DND-41 (cell line): Measurements from ENCODE around the gene ADI1.

Experiments
- ATAC-seq: fragments of 200-7000 bp; cut with Tn5 transposase; 3 replicates; pipeline ENCODE4 v1.9.1; 2021; ENCODE audit warnings: low read depth; ENCODE audit not compliant: insufficient read depth
- DNase-seq: peaks from one replicate; pipeline ENCODE4 v3.0.0-alpha.2; 2020
- H2AFZ ChIP-seq: 2 replicates; pipeline ENCODE4 v1.6.0; 2012; ENCODE audit warnings: low read depth, low read length
- H3K27ac ChIP-seq: 2 replicates; pipeline ENCODE4 v1.5.1; 2012; ENCODE audit warnings: low read length, inconsistent platforms
- H3K27me3 ChIP-seq: fragments of 200-600 bp; sonication (generic); 2 replicates; pipeline ENCODE4 v1.6.0; 2012; ENCODE audit warnings: low read length, mild to moderate bottlenecking, inconsistent platforms; ENCODE audit not compliant: insufficient read depth, poor library complexity
- H3K36me3 ChIP-seq: 2 replicates; pipeline ENCODE4 v1.5.1; 2012; ENCODE audit warnings: low read length, inconsistent platforms; ENCODE audit not compliant: insufficient read depth
- H3K4me1 ChIP-seq: 2 replicates; pipeline ENCODE4 v1.5.1; 2012; ENCODE audit warnings: mild to moderate bottlenecking, low read length; ENCODE audit not compliant: insufficient read depth
- H3K4me2 ChIP-seq: 2 replicates; pipeline ENCODE4 v1.6.0; 2012; ENCODE audit warnings: mild to moderate bottlenecking, moderate library complexity, low read length, inconsistent platforms; ENCODE audit not compliant: insufficient read depth
- H3K4me3 ChIP-seq, 2 experiments: fragments of 200-600 bp in 1 of 2; shearing (Covaris generic) in 1 of 2; 2 replicates each; pipeline ENCODE4 v1.5.1; 2012 to 2016; ENCODE audit warnings: inconsistent platforms in 2 of 2, low read length in 2 of 2, mild to moderate bottlenecking in 2 of 2, low read depth in 1 of 2, moderate library complexity in 1 of 2
- H3K79me2 ChIP-seq: 2 replicates; pipeline ENCODE4 v1.6.0; 2012; ENCODE audit warnings: low read length, inconsistent platforms; ENCODE audit not compliant: insufficient read depth
- H3K9ac ChIP-seq: 2 replicates; pipeline ENCODE4 v1.6.0; 2012; ENCODE audit warnings: low read depth, mild to moderate bottlenecking, inconsistent platforms, low read length, moderate library complexity
- H3K9me3 ChIP-seq: 2 replicates; pipeline ENCODE4 v1.5.1; 2012; ENCODE audit warnings: low read length, moderate library complexity, mild to moderate bottlenecking, inconsistent platforms; ENCODE audit not compliant: insufficient read depth, severe bottlenecking
- H4K20me1 ChIP-seq: 2 replicates; pipeline ENCODE4 v1.6.0; 2012; ENCODE audit warnings: low read length; ENCODE audit not compliant: insufficient read depth
- CTCF ChIP-seq: IDR thresholded peaks from 2 replicates; pipeline ENCODE4 v1.5.1; 2012; ENCODE audit warnings: borderline replicate concordance, low read length, moderate library complexity, mild to moderate bottlenecking; ENCODE audit not compliant: poor library complexity, severe bottlenecking; ENCODE audit errors: extremely low read depth
- EZH2 ChIP-seq: IDR thresholded peaks from 3 replicates; pipeline ENCODE4 v1.6.1; 2012; ENCODE audit warnings: borderline replicate concordance, low read depth, mild to moderate bottlenecking, moderate library complexity, low read length, inconsistent platforms; ENCODE audit not compliant: severe bottlenecking

Gene ADI1

GRCh38 chr2:3488855-3489763 lies 30.2 kb downstream of the ADI1 start:
- H3K27me3 ChIP-seq = no peaks in the 10 kb centered on the region
- ATAC-seq = no peak
- H3K4me3 ChIP-seq = no peak overlapping the region
- H3K36me3 ChIP-seq = peaks cover 7% of the 10 kb centered on the region; the same call in 1 of the 2 replicates
- H3K79me2 ChIP-seq = no peaks in the 10 kb centered on the region
- no peaks in the 10 kb centered on the region for H3K9me3 ChIP-seq
- no peaks in the 10 kb centered on the region for H3K4me1 ChIP-seq
- H2AFZ ChIP-seq = no peak overlapping the region
- no peaks in the 10 kb centered on the region; the same call in 1 of the 2 replicates for H4K20me1 ChIP-seq
- H3K27ac ChIP-seq = no peak overlapping the region
- DNase-seq = no peak
- H3K9ac ChIP-seq = no peak overlapping the region
- TF ChIP-seq CTCF = no peak
- TF ChIP-seq EZH2 = no peak
- no peak overlapping the region for H3K4me2 ChIP-seq

GRCh38 chr2:3488061-3488531 lies 31.2 kb downstream of the ADI1 start:
- H3K27me3 ChIP-seq = no peaks in the 10 kb centered on the region
- no peaks in the 10 kb centered on the region for H3K79me2 ChIP-seq
- no peak overlapping the region for H3K9ac ChIP-seq
- no peak overlapping the region for H3K4me3 ChIP-seq
- H3K36me3 ChIP-seq = peaks cover 7% of the 10 kb centered on the region; the same call in 1 of the 2 replicates
- no peak for TF ChIP-seq CTCF
- TF ChIP-seq EZH2 = no peak
- H2AFZ ChIP-seq = no peak overlapping the region
- DNase-seq (no peak), ATAC-seq (no peak)
- no peaks in the 10 kb centered on the region for H3K4me1 ChIP-seq
- H3K27ac ChIP-seq = no peak overlapping the region
- no peak overlapping the region for H3K4me2 ChIP-seq
- H3K9me3 ChIP-seq = no peaks in the 10 kb centered on the region
- H4K20me1 ChIP-seq = no peaks in the 10 kb centered on the region; the same call in 1 of the 2 replicates

GRCh38 chr2:3487432-3487831 lies 31.9 kb downstream of the ADI1 start:
- Histone ChIP-seq H3K27me3 (no peaks in the 10 kb centered on the region), H3K36me3 (peaks cover 7% of the 10 kb centered on the region; the same call in 1 of the 2 replicates), H2AFZ (no peak overlapping the region), H4K20me1 (no peaks in the 10 kb centered on the region; the same call in none of the 2 replicates), H3K4me2 (no peak overlapping the region), H3K79me2 (no peaks in the 10 kb centered on the region), H3K4me1 (no peaks in the 10 kb centered on the region), H3K27ac (no peak overlapping the region), H3K9me3 (no peaks in the 10 kb centered on the region), H3K9ac (no peak overlapping the region), H3K4me3 (no peak overlapping the region)
- TF ChIP-seq CTCF (no peak), EZH2 (no peak)
- no peak for ATAC-seq
- DNase-seq = no peak
